Stimulated activated CD4-positive, alpha-beta T cell treated with anti-CD3 and anti-CD28 coated beads, Interleukin-15, amount 100 ng/mL, for 24 hours (primary cell): ENCODE data around the gene CAMK2A.

Experiments used
- DNase-seq: peaks from one replicate; pipeline ENCODE4 v3.0.0-alpha.2; 2020

The CAMK2A gene

GRCh38 chr5:150274811-150275210 is 14.8 kb downstream of the CAMK2A start:
- DNase-seq: no peak

- no peak for DNase-seq
These were observed 17.0 kb downstream of the CAMK2A start for GRCh38 chr5:150272531-150272930.

- no peak for DNase-seq
These were observed 17.6 kb downstream of the CAMK2A start for GRCh38 chr5:150271923-150272322.

GRCh38 chr5:150271296-150271692 is 18.3 kb downstream of the CAMK2A start:
- DNase-seq: no peak

- no peak for DNase-seq
These were observed 18.9 kb downstream of the CAMK2A start for GRCh38 chr5:150270541-150271295.

DNA sequence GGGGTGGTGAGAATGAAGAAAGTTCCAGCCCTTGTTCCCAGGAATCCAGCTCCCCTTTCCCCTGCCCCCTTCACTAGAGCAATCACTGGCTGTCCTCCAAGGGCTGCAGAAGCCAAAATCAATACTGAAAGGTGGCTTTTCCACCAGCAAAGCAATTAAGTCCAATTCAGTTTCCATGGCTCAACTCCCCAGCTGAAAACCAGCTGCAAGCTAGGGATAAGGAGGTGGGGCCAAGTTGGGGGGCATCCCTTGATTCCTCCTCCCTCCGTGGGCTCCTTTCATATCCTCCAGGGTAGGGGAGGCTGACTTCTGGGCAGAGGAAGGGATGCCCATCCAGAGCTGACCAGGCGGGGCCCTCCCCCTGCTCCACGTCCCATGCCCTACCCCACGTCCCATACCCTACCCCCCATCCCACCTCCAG is 22.7 kb downstream of the CAMK2A start:
- no peak for DNase-seq

- DNase-seq: no peak
These were observed 23.6 kb downstream of the CAMK2A start for GRCh38 chr5:150265870-150266383.

- DNase-seq: no peak
These were observed 24.6 kb downstream of the CAMK2A start for GRCh38 chr5:150264667-150265603.

DNA sequence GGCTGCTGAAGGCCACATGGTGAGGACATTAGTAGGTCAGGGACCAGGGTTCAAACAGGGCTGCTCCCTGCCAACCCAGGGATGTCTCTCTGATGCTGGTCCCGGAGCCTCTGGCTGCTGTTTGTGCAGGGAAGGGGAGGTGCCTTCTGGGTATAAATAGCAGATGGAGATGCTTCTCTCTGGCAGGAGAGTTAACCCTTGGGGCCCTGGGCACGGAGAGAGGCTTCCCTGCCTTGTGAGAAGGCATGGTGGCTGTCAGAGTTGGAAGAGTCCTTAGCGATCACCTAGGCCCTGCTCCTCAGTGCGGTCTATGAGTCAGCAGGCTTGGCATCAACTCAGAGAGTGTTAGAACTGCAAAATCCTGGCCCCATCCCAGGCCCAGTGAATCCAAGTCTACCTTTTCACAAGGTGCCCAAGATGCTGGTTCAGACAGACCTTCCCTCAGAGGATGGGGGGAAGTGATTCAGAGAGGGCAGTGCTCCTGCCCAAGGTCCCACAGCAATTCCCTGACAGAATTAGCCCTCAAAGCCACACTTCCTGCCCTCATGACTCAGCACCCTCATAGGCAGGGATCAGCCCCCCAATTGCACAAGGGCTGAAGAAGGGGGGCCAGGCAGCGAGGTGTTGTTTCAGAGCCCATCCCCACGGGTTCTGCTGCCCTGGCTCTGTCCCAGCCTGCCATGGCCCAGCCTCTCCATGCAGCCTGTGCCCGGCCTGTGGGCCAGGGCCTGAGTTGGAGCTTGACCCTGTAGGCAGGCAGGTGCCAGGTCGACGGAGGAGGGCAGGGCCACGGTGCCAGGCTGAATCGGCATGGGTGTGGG is 25.6 kb downstream of the CAMK2A start:
- no peak for DNase-seq

DNA sequence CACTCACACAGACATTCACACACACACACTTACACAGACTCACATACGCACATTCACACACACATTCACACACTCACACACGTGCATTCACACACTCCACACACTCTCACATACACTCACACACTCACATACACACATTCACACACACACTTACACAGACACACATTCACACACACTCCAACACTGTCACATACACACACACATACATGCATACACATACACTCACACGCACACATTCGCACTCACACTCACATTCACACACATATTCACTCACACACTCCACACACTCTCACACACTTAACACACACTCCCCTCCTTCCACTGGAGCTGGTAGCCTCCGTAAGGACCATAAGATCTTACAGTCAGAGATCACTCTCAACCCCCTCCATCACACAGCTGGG is 26.2 kb downstream of the CAMK2A start:
- no peak for DNase-seq

- DNase-seq: no peak
These were observed 27.1 kb downstream of the CAMK2A start for GRCh38 chr5:150262502-150262901.

DNA sequence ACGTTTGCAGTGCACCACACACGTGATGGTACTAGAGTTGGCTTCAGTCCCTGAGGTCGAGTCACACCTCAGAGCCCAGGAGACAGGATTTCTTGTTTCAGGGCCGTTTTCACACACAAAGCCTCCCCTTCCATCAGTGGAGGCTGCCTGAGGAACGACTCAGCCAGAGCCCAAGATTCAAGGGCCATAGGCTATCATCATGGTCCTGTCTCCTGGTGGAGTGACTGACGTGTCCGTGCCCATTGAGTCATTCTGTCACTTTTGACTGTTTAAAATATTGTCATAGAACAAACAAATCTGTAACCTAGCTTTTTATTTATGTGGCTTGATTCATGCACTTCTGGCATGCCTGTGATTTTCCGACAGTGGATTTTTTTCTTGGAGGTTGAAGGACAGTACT is 28.3 kb downstream of the CAMK2A start:
- no peak for DNase-seq

DNA sequence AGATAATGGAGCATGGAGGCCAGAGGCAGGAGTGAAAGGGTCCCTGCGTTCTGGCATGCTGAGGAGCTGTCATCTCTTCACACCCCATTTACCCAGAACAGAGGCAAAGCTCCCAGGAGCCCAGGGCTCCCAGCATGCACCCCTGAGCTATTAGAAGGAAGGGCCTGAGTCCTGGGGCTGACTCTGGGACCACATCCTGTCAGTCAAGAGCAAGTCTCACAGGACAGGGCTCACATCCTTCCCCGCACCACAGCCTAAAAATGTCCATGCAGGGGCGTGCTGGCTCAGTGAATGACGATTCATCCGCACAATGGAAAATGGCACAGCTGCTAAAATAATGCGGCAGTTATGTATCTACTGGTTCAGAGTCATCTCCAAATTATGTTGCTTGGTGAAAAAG is 31.4 kb downstream of the CAMK2A start:
- DNase-seq: no peak

GRCh38 chr5:150257424-150257823 is 32.1 kb downstream of the CAMK2A start:
- DNase-seq: no peak

DNA sequence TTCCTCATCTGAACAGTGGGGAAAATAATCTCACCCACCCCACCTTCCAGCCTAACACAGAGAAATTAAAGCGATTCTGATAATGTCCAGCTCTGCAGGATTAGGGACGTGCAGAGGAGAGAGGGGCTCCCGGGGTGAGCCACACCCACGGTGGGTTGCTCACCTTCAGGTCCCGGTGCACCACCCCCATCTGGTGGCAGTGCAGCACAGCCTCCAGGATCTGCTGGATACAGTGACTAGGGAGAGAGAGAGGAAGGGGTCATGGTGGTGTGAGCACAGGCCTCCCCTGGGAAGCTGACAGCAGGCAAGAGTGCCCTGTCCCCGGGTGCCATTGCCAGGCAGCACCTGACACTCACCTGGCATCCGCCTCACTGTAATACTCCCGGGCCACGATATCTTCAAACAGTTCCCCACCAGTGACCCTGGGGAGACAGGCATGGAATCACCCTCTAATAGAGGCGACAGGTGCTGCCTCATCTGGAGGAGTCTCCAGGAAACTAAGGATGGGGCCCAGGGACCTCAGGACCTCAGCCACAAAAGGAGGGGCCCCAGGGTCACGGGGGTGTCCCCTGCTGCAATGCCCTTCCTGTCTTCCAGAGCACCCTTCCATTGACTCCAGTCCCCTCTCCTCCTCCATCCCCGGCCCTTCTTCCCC is 33.0 kb downstream of the CAMK2A start:
- no peak for DNase-seq

GRCh38 chr5:150255659-150256409 is 33.7 kb downstream of the CAMK2A start:
- DNase-seq: no peak

- no peak for DNase-seq
These were observed 34.8 kb downstream of the CAMK2A start for GRCh38 chr5:150254774-150255173.

DNA sequence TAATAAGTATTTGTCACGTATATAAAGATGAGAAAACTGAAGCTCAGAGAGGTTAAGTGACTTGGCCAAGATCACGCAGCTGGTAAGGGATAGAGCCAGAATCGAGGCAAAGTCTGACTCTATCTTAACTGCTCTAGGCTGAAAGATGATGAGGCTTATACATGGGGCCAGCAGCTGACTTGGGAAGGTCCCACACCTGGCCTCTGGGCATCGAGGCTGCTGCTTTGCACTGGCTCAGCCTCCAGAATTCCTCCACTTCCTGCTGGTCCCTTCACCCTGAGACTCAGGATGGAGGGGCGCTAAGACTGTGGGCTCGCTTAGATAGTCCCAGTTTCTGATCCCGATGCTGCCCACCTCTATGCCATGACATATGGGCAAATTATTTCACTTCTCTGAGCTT is 35.2 kb downstream of the CAMK2A start:
- DNase-seq: no peak

DNA sequence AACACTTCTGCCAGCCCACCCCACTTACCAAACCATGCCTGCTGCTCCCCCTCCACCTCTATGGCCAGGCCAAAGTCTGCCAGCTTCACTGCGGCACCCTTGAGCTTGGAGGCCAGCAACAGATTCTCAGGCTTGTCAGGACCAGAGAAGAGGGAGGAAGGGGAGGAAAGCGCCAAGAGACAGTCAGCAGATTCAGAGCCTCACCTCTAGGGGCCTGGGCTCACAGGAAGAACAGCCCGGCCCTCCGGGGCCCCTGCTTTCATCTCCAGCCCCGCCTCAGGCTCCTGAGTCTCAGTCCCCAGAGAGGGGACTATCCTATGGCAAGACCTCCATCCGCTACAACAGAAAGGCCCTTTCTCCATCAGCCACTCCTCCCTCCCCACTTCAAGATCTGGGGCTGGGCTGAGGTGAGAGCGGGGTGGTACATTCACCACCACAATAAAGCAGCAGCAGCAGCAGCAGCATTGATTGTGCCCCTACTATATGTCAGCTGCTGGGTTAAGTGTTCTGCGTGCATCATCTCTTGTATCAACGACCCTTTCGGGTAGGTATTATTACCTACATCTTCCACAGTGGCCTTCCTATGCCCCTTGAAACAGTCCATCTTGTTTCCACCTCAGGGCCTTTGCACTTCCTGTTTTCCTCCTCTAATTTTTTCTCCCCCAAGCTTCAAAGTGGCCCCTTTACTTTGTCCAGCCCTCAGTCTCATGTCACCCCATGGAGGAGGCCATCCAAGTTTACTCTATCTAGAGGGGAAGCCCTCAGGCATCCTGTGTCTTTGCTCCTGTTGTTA is 36.0 kb downstream of the CAMK2A start:
- no peak for DNase-seq

DNA sequence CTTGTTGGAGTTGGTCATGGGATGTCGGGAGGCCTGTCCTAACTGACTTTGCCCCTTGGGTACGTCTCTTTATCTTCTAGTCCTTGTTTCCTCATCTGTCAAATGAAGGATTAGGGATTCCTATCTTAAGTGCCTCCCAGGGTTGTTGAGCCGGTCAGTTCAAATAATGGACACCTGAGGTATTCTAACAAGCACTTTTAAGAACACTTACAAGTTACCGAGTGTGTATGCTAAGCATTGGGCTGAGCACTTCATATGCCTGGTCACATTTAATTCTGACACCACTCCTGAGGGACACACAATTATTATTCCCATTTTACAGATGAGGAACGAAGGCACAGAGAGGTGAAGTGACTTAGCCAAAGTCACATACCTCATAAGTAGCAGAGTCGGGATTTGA is 37.1 kb downstream of the CAMK2A start:
- no peak for DNase-seq

DNA sequence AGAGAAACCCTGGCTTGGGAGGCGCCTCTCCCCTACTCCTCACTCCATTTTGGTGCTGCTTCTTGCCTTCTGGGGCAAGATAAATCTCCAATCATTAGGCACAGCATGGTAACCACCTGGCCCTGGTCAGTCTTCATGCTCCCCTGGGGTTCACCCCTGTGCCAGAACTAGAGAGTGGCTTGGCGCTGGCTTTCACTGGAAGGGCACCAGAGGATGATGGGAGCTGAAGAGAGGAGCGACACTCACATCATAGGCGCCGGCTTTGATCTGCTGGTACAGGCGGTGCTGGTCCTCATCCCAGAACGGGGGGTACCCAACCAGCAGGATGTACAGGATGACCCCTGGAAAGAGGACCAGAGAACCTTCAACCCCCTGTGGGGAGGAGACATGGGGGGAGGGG is 38.1 kb downstream of the CAMK2A start:
- no peak for DNase-seq
